Esophagus mucosa (tissue), 1 donor: ENCODE measurements around the gene TGIF1. TPM values are rescaled to one million over a fixed set of nuclear protein-coding genes. Genes with fewer than 3 reads are reported as not detected.

Experiments
- ATAC-seq: fragments of 200-7000 bp; cut with Tn5 transposase; one replicate; pipeline ENCODE4 v1.9.1; 2020
- total RNA-seq: library from RNA; stranded (reverse); gene quantifications from one replicate; pipeline ENCODE4 v1.2.4, GENCODE V29; 2023
- donor health status: DM: yes; HTN: yes; CAD: no.

The TGIF1 gene
- total RNA-seq, 1 donor from 2014 or later = 22.4 TPM

- ATAC-seq = no peak
Observed at GRCh38 chr18:3434685-3435084, 15.3 kb upstream of the TGIF1 start.

DNA sequence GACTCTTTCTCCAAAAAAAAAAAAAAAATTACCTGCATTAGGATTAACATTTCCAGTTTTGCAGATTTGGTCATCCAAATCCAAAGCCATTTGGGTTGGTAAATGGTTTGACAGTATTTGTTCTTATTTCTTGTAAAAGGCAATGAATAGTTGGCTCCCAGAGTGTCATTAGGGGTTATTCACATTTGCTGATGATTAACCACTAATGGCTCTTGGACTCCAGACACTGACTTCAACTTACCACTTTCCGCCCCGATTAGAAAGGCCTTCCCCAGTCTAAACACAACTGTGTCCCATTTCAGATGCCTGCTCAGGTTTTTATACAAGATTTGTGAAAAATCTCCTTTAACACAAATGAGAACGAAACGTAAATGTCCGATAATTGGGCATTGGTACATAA is 9.6 kb upstream of the TGIF1 start:
- ATAC-seq = no peak

- ATAC-seq = peak; percentile 29
Observed at GRCh38 chr18:3441290-3441689, 8.7 kb upstream of the TGIF1 start.

- ATAC-seq = no peak
Observed at GRCh38 chr18:3442919-3443318, 7.1 kb upstream of the TGIF1 start.

- ATAC-seq = no peak
Observed at GRCh38 chr18:3444296-3444695, 5.7 kb upstream of the TGIF1 start.

DNA sequence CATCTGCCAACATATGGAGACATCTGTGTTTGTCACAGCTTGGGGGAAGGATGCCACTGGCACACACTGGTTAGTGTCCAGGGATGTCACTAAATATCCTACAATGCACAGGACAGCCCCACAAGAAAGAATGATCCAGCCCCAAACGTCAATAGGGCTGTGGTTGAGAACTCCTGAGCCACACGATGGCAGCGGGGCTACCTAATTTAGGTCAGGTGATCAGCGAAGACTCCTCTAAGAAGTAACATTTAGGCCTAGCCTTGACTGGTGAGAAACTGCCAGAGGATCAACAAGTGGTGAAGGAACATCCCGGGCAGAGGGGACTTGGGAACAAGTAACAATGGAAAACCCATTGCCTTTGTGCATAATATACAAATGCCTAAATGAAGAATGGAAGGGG is 5.0 kb upstream of the TGIF1 start:
- ATAC-seq = no peak

DNA sequence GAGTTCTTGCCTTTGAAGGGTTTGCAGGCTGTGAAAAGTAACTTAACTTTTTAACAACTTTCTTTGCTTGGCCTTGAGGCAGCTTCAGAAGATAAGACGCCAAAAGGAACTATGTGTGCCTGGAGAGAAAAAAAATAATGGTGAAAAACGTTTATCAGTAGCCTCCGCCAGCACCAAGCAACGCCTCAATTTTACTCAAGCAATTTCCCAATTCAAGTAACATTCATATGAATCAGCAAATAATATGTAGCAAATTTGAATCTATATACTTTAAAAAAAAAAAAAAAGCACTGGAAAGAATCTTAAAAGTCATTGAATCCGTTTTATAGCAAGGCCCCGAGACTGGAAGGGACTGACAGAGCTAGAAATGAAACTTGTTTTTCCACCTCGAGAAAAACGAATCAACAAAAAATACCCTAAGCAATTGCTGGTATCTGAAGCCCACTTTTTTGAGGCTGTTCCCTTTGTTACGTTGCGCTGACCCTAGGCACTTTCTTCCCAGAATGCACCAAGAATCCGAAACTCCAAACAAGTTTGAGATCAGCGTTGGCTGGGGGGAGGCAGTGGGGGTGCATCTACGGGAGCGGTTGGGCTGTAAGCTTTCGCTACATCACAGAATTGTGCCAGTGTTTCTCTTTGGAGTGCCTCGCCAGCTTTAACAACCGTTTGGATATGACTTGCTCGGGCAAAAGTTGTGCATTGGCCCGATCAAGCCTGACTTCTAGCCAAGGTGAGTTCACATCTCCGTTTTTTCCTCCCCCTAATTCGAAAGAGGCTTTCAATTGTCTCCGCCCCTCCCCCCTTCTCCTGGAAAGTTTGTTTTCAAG is 2.7 kb upstream of the TGIF1 start:
- ATAC-seq = no peak

GRCh38 chr18:3447895-3448837 is 1.8 kb upstream of the TGIF1 start:
- ATAC-seq = peak; percentile 81

- ATAC-seq = peak; percentile 53
Observed at GRCh38 chr18:3448838-3449511, 997 bp upstream of the TGIF1 start.

GRCh38 chr18:3449512-3450011 is 410 bp upstream of the TGIF1 start:
- peak; percentile 50 for ATAC-seq

- ATAC-seq = no peak
Observed at GRCh38 chr18:3450799-3451182, 819 bp downstream of the TGIF1 start.

- peak; percentile 36 for ATAC-seq
Observed at GRCh38 chr18:3451183-3451988, 1.4 kb downstream of the TGIF1 start.

- ATAC-seq = no peak
Observed at GRCh38 chr18:3451989-3452749, 2.2 kb downstream of the TGIF1 start.

DNA sequence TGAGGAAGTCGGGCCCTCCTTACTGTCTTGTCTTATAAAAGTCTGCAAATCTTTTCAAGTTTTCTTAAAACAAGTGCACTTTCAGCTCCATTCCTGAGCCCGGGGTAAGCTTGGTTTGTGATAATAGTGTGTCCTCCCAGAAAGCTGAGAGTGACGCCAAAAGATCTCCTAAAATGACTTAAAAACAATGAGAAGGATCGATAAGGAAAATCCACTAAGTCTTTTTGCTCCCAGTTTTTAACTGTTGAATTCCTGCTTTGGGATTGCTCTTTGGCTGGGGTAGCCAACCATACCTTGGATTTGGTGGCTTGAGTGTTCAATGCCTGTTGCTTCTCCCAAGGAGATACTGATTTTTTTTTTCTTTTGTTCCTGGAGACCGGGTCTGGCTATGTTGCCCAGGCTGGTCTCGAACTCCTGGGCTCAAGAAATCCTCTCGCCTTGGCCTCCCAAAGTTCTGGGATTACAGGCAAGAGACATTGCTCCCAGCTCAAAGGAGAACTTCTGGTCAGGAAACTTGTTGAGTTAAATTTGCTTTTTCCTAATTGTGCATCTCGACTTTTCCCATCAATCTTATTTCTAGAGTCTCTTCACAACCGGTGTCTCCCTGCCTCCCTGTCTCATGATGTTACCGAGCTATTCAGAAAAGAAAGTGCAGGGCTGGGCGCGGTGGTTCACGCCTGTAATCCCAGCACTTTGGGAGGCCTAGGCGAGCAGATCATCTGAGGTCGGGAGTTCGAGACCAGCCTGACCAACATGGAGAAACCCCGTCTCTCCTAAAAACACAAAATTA is 3.0 kb downstream of the TGIF1 start:
- no peak for ATAC-seq

DNA sequence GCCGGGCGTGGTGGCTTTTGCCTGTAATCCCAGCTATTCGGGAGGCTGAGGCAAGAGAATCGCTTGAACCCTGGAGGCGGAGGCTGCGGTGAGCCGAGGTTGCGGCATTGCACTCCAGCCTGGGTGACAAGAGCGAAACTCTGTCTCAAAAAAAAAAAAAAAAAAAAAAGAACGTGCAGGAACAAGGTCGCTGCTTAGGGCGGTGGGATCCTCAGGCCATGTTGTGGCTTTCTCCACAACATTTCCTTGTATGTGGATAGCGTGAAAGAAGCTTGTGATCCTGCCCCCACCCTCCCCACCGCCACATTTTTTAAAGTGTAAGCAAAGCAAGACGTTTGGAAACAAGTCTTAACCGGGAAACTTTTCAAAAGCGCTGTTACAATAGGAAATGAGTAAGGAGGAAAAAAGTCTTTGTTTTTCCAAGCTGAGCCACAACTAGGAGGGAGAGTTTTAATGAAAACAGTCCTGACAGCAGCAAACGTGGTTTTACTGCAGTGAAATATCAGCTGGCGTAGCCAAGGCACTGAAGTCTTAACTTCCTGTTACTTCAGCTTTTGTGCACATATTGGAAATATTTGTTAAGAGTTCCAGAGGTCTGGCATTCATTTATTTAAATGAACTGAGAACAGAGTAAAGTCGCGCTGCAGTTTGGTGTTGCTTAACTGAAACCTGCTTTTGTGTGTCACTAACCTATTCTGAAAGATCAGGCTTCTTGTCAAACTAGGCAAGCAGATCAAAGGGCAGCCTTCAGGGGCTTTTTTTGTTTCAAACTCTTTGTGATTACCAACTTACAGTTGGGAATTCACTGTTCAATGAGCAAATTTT is 3.8 kb downstream of the TGIF1 start:
- peak; percentile 20 for ATAC-seq

DNA sequence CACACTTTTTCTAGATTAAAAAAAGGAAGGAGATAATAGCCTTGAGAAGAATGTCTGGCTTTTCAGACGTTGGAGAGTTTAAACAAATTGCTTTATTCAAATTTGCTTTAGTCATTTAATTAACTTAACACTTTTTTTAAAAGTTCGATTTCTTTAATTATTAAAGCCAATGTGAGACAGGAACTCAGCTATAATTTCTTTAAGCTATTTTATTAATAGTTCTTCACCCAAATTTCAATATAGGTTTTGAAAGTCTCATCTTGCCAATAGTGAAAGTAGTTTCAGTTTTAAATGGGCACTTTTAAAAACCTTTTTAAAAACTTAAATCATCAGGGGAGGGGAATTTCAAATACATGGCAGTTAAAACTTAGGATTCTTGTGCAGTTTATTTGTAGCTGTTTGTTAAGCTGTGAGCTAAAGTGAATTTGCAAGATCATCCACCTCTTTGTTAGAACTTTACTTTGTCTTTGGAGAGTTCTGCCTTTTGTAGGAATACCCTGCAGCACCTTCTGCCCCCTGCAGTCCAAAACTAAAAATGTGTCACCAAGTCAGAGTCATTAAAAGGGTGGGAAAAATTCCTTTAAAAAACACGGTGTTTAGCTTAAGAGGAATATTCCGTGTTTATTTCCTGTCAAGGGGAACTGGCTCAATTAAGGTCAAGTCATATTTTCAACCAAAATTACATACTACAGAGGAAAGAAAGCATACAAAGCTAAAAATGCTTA is 4.6 kb downstream of the TGIF1 start:
- no peak for ATAC-seq

GRCh38 chr18:3455090-3455635 is 5.2 kb downstream of the TGIF1 start:
- no peak for ATAC-seq
